GM18951 (cell line): Measurements from ENCODE around the gene BANF2.

ENCODE experiments used
- POLR2A ChIP-seq: IDR thresholded peaks from 4 replicates; pipeline ENCODE4 v1.6.1; 2011; ENCODE audit warnings: mild to moderate bottlenecking; ENCODE audit not compliant: insufficient read length, insufficient read depth; ENCODE audit errors: extremely low read depth
- in situ Hi-C: fragments of 300-500 bp; cut with MboI; formaldehyde crosslinking; loops from one replicate; pipeline ENCODE4 v1.12.0; 2022; ENCODE audit warnings: low sequenced_read_pairs, mixed read lengths, inconsistent platforms; ENCODE audit not compliant: unreplicated experiment

Gene BANF2

GRCh38 chr20:17732907-17733521 is 33.2 kb downstream of the BANF2 start:
- in situ Hi-C loops = no loop called here
- TF ChIP-seq POLR2A = no peak

- TF ChIP-seq POLR2A = no peak
- in situ Hi-C loops = no loop called here
Observed at GRCh38 chr20:17733767-17734304, 34.1 kb downstream of the BANF2 start.

- TF ChIP-seq POLR2A = no peak
- in situ Hi-C loops = no loop called here
Observed at GRCh38 chr20:17734374-17734773, 34.6 kb downstream of the BANF2 start.

- no peak for TF ChIP-seq POLR2A
Observed at GRCh38 chr20:17735206-17735804, 35.5 kb downstream of the BANF2 start.

GRCh38 chr20:17735959-17736621 is 36.3 kb downstream of the BANF2 start:
- in situ Hi-C loops = no loop called here
- TF ChIP-seq POLR2A = no peak

More at GRCh38 chr20:17735206-17735804, 35.5 kb downstream of the BANF2 start:
- in situ Hi-C loops = no loop called here

GRCh38 chr20:17738154-17738553 is 38.4 kb downstream of the BANF2 start:
- in situ Hi-C loops = no loop called here
- no peak for TF ChIP-seq POLR2A

GRCh38 chr20:17741220-17741619 is 41.5 kb downstream of the BANF2 start:
- TF ChIP-seq POLR2A = no peak
- in situ Hi-C loops = no loop called here

- in situ Hi-C loops = no loop called here
Observed at GRCh38 chr20:17742731-17743130, 43.0 kb downstream of the BANF2 start.

GRCh38 chr20:17743677-17744076 is 43.9 kb downstream of the BANF2 start:
- TF ChIP-seq POLR2A = no peak
- in situ Hi-C loops = no loop called here

More at GRCh38 chr20:17742731-17743130, 43.0 kb downstream of the BANF2 start:
- no peak for TF ChIP-seq POLR2A

- in situ Hi-C loops = no loop called here
- no peak for TF ChIP-seq POLR2A
Observed at GRCh38 chr20:17747431-17747846, 47.7 kb downstream of the BANF2 start.

GRCh38 chr20:17748279-17748678 is 48.5 kb downstream of the BANF2 start:
- TF ChIP-seq POLR2A = no peak
- in situ Hi-C loops = no loop called here

GRCh38 chr20:17749626-17749977 is 49.8 kb downstream of the BANF2 start:
- in situ Hi-C loops = no loop called here
- TF ChIP-seq POLR2A = no peak

GRCh38 chr20:17749978-17750721 is 50.4 kb downstream of the BANF2 start:
- in situ Hi-C loops = no loop called here
- TF ChIP-seq POLR2A = no peak

GRCh38 chr20:17750722-17751045 is 50.9 kb downstream of the BANF2 start:
- TF ChIP-seq POLR2A = no peak
- in situ Hi-C loops = no loop called here

- in situ Hi-C loops = no loop called here
- no peak for TF ChIP-seq POLR2A
Observed at GRCh38 chr20:17751640-17752039, 51.9 kb downstream of the BANF2 start.
